MM.1S (cell line): ENCODE data around the gene PTPRD.

ENCODE experiments used
- DNase-seq: peaks from one replicate; pipeline ENCODE4 v3.0.0-alpha.2; 2015
- H2AFZ ChIP-seq: fragments of 300-600 bp; sonication (generic); 2 replicates; pipeline ENCODE4 v1.6.0; 2016; ENCODE audit warnings: antibody characterized with exemption, low read length
- H3F3A ChIP-seq: fragments of 300-600 bp; sonication (generic); 2 replicates; pipeline ENCODE4 v1.6.1; 2016; ENCODE audit warnings: mild to moderate bottlenecking, antibody characterized with exemption, low read length, moderate library complexity, mixed read lengths; ENCODE audit not compliant: insufficient read depth
- H3K27ac ChIP-seq: fragments of 300-600 bp; sonication (generic); 2 replicates; pipeline ENCODE4 v1.5.1; 2016; ENCODE audit warnings: mild to moderate bottlenecking, low read length
- H3K27me3 ChIP-seq: fragments of 300-600 bp; sonication (generic); replicated peaks from 2 replicates; pipeline ENCODE4 v1.6.0; 2016; ENCODE audit warnings: low read length; ENCODE audit not compliant: insufficient read depth
- H3K36me3 ChIP-seq: fragments of 300-600 bp; sonication (generic); replicated peaks from 2 replicates; pipeline ENCODE4 v1.6.1; 2016; ENCODE audit warnings: mild to moderate bottlenecking, low read length, mixed read lengths; ENCODE audit not compliant: insufficient read depth
- H3K4me1 ChIP-seq: fragments of 300-600 bp; sonication (generic); 2 replicates; pipeline ENCODE4 v1.6.1; 2016; ENCODE audit warnings: low read length, mixed read lengths
- H3K4me2 ChIP-seq: fragments of 300-600 bp; sonication (generic); 2 replicates; pipeline ENCODE4 v1.6.0; 2016; ENCODE audit warnings: low read depth, low read length
- H3K4me3 ChIP-seq: fragments of 300-600 bp; sonication (generic); 2 replicates; pipeline ENCODE4 v1.5.1; 2016; ENCODE audit warnings: low read length, mixed read lengths
- H3K79me2 ChIP-seq: fragments of 300-600 bp; sonication (generic); 2 replicates; pipeline ENCODE4 v1.6.1; 2016; ENCODE audit warnings: mixed run types, low read length, mixed read lengths
- H3K9ac ChIP-seq: fragments of 300-600 bp; sonication (generic); 2 replicates; pipeline ENCODE4 v1.6.1; 2016; ENCODE audit warnings: low read length, mixed read lengths
- H3K9me2 ChIP-seq: fragments of 300-600 bp; sonication (generic); replicated peaks from 2 replicates; pipeline ENCODE4 v1.6.1; 2016; ENCODE audit warnings: mild to moderate bottlenecking, low read length, mixed read lengths; ENCODE audit not compliant: insufficient read depth
- H3K9me3 ChIP-seq: fragments of 300-600 bp; sonication (generic); replicated peaks from 2 replicates; pipeline ENCODE4 v1.6.1; 2016; ENCODE audit warnings: mild to moderate bottlenecking, low read length, mixed read lengths; ENCODE audit not compliant: insufficient read depth
- H4K20me1 ChIP-seq: fragments of 300-600 bp; sonication (generic); 2 replicates; pipeline ENCODE4 v1.6.1; 2016; ENCODE audit warnings: mild to moderate bottlenecking, low read length, moderate library complexity, mixed read lengths; ENCODE audit not compliant: insufficient read depth
- CTCF ChIP-seq: fragments of 300-600 bp; sonication (generic); IDR thresholded peaks from 2 replicates; pipeline ENCODE4 v1.5.1; 2016; ENCODE audit warnings: antibody characterized with exemption, low read length, mixed read lengths
- EZH2 ChIP-seq: fragments of 300-600 bp; sonication (generic); optimal IDR thresholded peaks from 2 replicates; pipeline ENCODE3; 2017; ENCODE audit warnings: low read depth, mild to moderate bottlenecking, antibody characterized with exemption, low read length, mixed read lengths
- EZH2phosphoT487 ChIP-seq: fragments of 300-600 bp; sonication (generic); IDR thresholded peaks from 2 replicates; pipeline ENCODE4 v1.6.1; 2018; ENCODE audit warnings: antibody characterized with exemption, low read length

Gene PTPRD

DNA sequence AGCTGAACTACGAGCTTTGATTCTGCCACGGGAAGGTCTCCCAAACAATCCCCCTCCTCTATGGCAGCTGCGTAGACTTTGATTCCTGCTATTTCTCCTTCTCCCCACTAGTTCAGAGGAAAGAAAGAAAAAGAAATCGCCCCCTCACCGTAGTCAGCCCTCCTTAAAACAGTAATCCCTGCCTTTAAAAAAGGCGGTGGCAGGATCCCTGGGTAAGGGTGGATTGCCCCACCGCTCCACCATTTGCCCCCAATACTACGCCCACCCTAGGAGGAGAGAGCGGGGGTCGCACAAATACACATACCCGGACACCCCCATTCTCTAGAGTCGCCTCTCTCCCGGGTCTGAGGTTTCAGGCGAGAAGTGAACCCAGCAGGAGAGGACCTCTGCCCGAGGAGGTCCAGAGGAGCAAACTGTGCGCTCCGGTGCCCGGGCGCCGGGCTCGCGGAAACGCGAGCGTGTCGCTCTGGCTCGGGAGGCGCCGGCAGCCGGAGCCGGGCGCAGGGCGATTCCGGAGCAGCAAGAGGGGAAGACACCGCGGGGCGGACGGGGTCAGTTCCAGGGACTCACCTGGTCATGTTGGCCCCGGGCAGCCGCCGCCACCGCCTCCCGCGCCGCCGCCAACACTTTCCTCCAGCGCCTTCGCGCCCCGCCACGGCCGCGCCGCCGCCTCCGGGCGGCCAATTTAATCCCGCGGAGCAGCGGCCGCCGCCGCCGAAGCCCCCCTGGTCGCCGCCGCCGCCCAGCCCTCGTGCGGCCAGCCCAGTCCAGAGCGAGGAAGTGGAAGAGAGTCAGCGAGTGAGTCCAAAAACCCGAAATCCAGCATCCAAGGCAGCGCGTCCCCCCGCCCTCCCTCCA lies 1755.5 kb downstream of the PTPRD start:
- peak; percentile 54 for DNase-seq
- no peaks in the 10 kb centered on the region for H4K20me1 ChIP-seq
- H3K4me3 ChIP-seq, result peak overlapping the region; percentile 88
- H3F3A ChIP-seq, result no peaks in the 10 kb centered on the region
- H3K36me3 ChIP-seq, result no peaks in the 10 kb centered on the region
- H3K79me2 ChIP-seq, result no peaks in the 10 kb centered on the region
- no peaks in the 10 kb centered on the region for H3K9me2 ChIP-seq
- no peaks in the 10 kb centered on the region for H3K9me3 ChIP-seq
- H3K4me2 ChIP-seq, result peak overlapping the region; percentile 83
- peak overlapping the region; percentile 88 for H2AFZ ChIP-seq
- no peaks in the 10 kb centered on the region for H3K4me1 ChIP-seq
- H3K27ac ChIP-seq, result no peak overlapping the region
- peak overlapping the region; percentile 60; the same call in 1 of the 2 replicates for H3K9ac ChIP-seq
- TF ChIP-seq CTCF (no peak), EZH2 (no peak), EZH2phosphoT487 (no peak)
- no peaks in the 10 kb centered on the region for H3K27me3 ChIP-seq

DNA sequence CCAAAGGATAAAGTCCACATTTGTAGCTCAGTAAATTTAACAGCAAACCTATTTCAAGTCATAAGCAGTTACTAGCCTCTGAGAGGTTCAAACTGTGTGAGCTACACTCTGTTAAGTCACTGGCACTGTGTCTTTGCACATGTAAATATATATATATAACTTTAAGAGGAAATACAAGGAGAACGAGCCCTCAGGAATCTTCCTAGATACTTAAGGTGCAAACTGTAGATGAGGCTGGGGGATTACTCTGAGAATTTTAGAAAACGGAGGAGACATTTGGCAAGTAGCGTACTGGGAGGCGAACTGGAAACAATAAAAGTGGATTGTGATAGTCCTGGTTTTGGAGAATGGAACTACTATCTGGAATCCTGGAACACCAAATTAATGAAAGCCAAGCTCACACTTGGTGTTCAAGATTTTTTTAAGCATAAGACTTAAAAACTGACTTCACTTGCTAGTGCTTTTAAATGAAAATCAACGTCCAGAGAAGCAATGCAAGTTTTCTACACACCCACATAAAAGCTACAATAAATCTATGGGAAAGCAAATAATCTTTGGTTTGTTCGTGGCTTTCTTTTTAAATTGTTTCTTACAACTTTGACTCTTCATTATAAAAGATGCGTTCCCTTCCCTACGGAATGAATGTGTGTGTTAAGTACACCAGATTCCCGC lies 1756.3 kb downstream of the PTPRD start:
- no peaks in the 10 kb centered on the region for H3K4me1 ChIP-seq
- H3K36me3 ChIP-seq, result no peaks in the 10 kb centered on the region
- H3K9ac ChIP-seq, result peak overlapping the region; percentile 60; the same call in 1 of the 2 replicates
- H3K4me3 ChIP-seq, result peak overlapping the region; percentile 88
- H3K4me2 ChIP-seq, result peak overlapping the region; percentile 83
- H2AFZ ChIP-seq, result peak overlapping the region; percentile 85
- no peak for TF ChIP-seq CTCF
- TF ChIP-seq EZH2phosphoT487, result no peak
- TF ChIP-seq EZH2, result no peak
- no peaks in the 10 kb centered on the region for H3K9me3 ChIP-seq
- no peaks in the 10 kb centered on the region for H3K9me2 ChIP-seq
- H3K27ac ChIP-seq, result no peak overlapping the region
- no peaks in the 10 kb centered on the region for H3K79me2 ChIP-seq
- no peaks in the 10 kb centered on the region for H4K20me1 ChIP-seq
- H3K27me3 ChIP-seq, result no peaks in the 10 kb centered on the region
- no peaks in the 10 kb centered on the region for H3F3A ChIP-seq
- DNase-seq, result no peak

- H3K4me1 ChIP-seq, result no peaks in the 10 kb centered on the region
- H3K79me2 ChIP-seq, result no peaks in the 10 kb centered on the region
- H3K9me3 ChIP-seq, result no peaks in the 10 kb centered on the region
- TF ChIP-seq EZH2phosphoT487 (no peak), EZH2 (no peak), CTCF (peak; percentile 44)
- H2AFZ ChIP-seq, result no peak overlapping the region
- H3K27ac ChIP-seq, result no peak overlapping the region
- no peak overlapping the region for H3K4me3 ChIP-seq
- H3K27me3 ChIP-seq, result no peaks in the 10 kb centered on the region
- no peaks in the 10 kb centered on the region for H4K20me1 ChIP-seq
- H3K9ac ChIP-seq, result no peak overlapping the region
- H3K4me2 ChIP-seq, result no peak overlapping the region
- DNase-seq, result peak; percentile 38
- no peaks in the 10 kb centered on the region for H3F3A ChIP-seq
- no peaks in the 10 kb centered on the region for H3K9me2 ChIP-seq
- H3K36me3 ChIP-seq, result no peaks in the 10 kb centered on the region
Measured at GRCh38 chr9:8855046-8855445, 1757.8 kb downstream of the PTPRD start.
